Measurements from ENCODE around the gene RANGAP1. TPM values are rescaled to one million over a fixed set of nuclear protein-coding genes. Genes with fewer than 3 reads are reported as not detected.

RANGAP1 gene
- total and polyA plus RNA-seq, 2 of the 8 experiments (the other 6 are each of a cell fraction or from before 2014, with no cell fraction given), result 121 to 171 TPM

GRCh38 chr22:41250127-41250526 lies 35.9 kb downstream of the RANGAP1 start:
- Histone ChIP-seq H2AK5ac (ENCODE audit: low read depth, low read length) (no peak overlapping the region), H3K4me1 (replicated peaks in 1 of 4; ENCODE audit: control insufficient read depth in 3 of 4, insufficient read depth in 4 of 4, low read length in 3 of 4) (peaks cover 0 to 1% (median 0%) of the 10 kb centered on the region in 4 experiments; a peak in 3 of 7 replicates), H3K23ac (ENCODE audit: insufficient read length) (no peak overlapping the region), H3K79me2 (ENCODE audit: control insufficient read depth in 1 of 2, insufficient read depth in 2 of 2, low read length in 2 of 2) (no peaks in the 10 kb centered on the region), H2BK15ac (ENCODE audit: low read length) (no peak overlapping the region), H4K20me1 (replicated peaks in 1 of 2; ENCODE audit: control insufficient read depth in 1 of 2, insufficient read depth in 2 of 2, low read length in 2 of 2) (peaks cover 0 to 22% of the 10 kb centered on the region in 2 experiments), H3K27ac (ENCODE audit: low read depth, low read length) (no peak overlapping the region), H3K79me1 (ENCODE audit: low read depth, low read length) (no peaks in the 10 kb centered on the region), H3K14ac (ENCODE audit: insufficient read length) (no peak overlapping the region), H4K8ac (ENCODE audit: extremely low read depth, insufficient read depth, low read length) (no peak overlapping the region), H3K36me3 (ENCODE audit: control insufficient read depth in 2 of 4, insufficient read depth in 4 of 4, low read length in 3 of 4) (peaks cover 46 to 82% (median 71%) of the 10 kb centered on the region in 4 experiments), H2BK12ac (ENCODE audit: low read depth, low read length) (no peak overlapping the region), H3K9ac (replicated peaks in 1 of 4; ENCODE audit: extremely low read depth in 1 of 4, low read depth in 3 of 4, low read length in 3 of 4) (no peak overlapping the region), H4K5ac (ENCODE audit: insufficient read length, low read depth, low read length) (no peak overlapping the region), H2BK120ac (replicated peaks; ENCODE audit: low read depth, low read length) (no peak overlapping the region), H2AFZ (ENCODE audit: low read length) (no peak overlapping the region), H3K4ac (replicated peaks; ENCODE audit: insufficient read length, low read depth, low read length) (no peak overlapping the region), H3K27me3 (replicated peaks in 1 of 4; ENCODE audit: control insufficient read depth in 3 of 4, extremely low read depth in 1 of 4, insufficient read depth in 3 of 4, low read length in 3 of 4) (no peaks in the 10 kb centered on the region), H3K23me2 (ENCODE audit: low read depth, low read length) (no peaks in the 10 kb centered on the region), H3K18ac (ENCODE audit: extremely low read depth, low read length) (no peak overlapping the region), H3K9me3 (ENCODE audit: insufficient read depth in 2 of 2, low read depth in 1 of 2, low read length in 1 of 2) (no peaks in the 10 kb centered on the region), H3K56ac (replicated peaks; ENCODE audit: insufficient read length, low read depth, low read length) (no peak overlapping the region), H2BK20ac (ENCODE audit: low read length) (no peak overlapping the region), H2BK5ac (ENCODE audit: low read depth, low read length) (peak overlapping the region; percentile 24; the same call in 1 of the 2 replicates), H3K4me2 (ENCODE audit: insufficient read depth in 1 of 2, low read depth in 2 of 2, low read length in 2 of 2) (no peak overlapping the region), H4K91ac (replicated peaks; ENCODE audit: insufficient read length, low read length) (no peak overlapping the region), H3K4me3 (ENCODE audit: extremely low read depth in 1 of 4, insufficient read depth in 2 of 4, low read depth in 3 of 4, low read length in 4 of 4) (no peak overlapping the region)
- FAIRE-seq, result no peak
- CTCF ChIA-PET (ENCODE audit: partially characterized antibody), result no interaction called here
- 94% methylated on average over 12 of the region's 12 CpGs; no CpG with 5 or more reads in 1 of the 2 experiments for WGBS, 2 experiments (ENCODE audit: extremely low coverage in 1 of 2, insufficient coverage in 1 of 2, insufficient read length in 1 of 2, insufficient replicate concordance in 2 of 2, low coverage in 1 of 2, low lambda C conversion rate in 2 of 2, missing lambda C conversion rate in 1 of 2)
- DNase-seq (ENCODE audit: low read depth in 1 of 2, low spot score in 2 of 2), result no peak
- POLR2A ChIA-PET (ENCODE audit: partially characterized antibody), result interaction anchor here (1.3 to 6.9 kb wide), 3 partner anchors 14 to 25 kb away, joined by 4 to 26 read pairs (median 4); no protein-coding TSS in a partner anchor
- no peak for TF ChIP-seq RBBP5 (IDR thresholded peaks at IDR 0.05; ENCODE audit: borderline replicate concordance, low read depth, low read length)
- TF ChIP-seq ATF3 (IDR thresholded peaks at IDR 0.05; ENCODE audit: insufficient read depth, low read depth, low read length), result no peak
- TF ChIP-seq BRCA1 (IDR thresholded peaks at IDR 0.05; ENCODE audit: low read depth, low read length), result no peak
- no peak for TF ChIP-seq SP4 (IDR thresholded peaks at IDR 0.05; ENCODE audit: low read length)
- TF ChIP-seq NANOG (IDR thresholded peaks at IDR 0.05; ENCODE audit: insufficient read depth, low read depth, low read length, poor library complexity, severe bottlenecking), result no peak
- no peak for TF ChIP-seq JUN (IDR thresholded peaks at IDR 0.05; ENCODE audit: low read depth, low read length)
- no peak for TF ChIP-seq TAF1 (IDR thresholded peaks at IDR 0.05; ENCODE audit: low read depth, low read length)
- no peak for TF ChIP-seq CEBPB (IDR thresholded peaks at IDR 0.05; ENCODE audit: low read depth, low read length)
- no peak for TF ChIP-seq KDM5A (IDR thresholded peaks at IDR 0.05; ENCODE audit: low read length)
- TF ChIP-seq MAX (IDR thresholded peaks at IDR 0.05), result no peak
- TF ChIP-seq GTF2F1 (IDR thresholded peaks at IDR 0.05; ENCODE audit: borderline replicate concordance, low read depth, low read length), result no peak
- TF ChIP-seq BACH1 (IDR thresholded peaks at IDR 0.05; ENCODE audit: low read length), result no peak
- no peak for TF ChIP-seq SP1 (IDR thresholded peaks at IDR 0.05; ENCODE audit: low read depth, low read length)
- no peak for TF ChIP-seq SP2 (IDR thresholded peaks at IDR 0.05; ENCODE audit: low read length)
- no peak for TF ChIP-seq HDAC6 (IDR thresholded peaks at IDR 0.05; ENCODE audit: low read depth, low read length)
